ENCODE results near the gene TP53TG5. TPM values are rescaled to one million over a fixed set of nuclear protein-coding genes. Genes with fewer than 3 reads are reported as not detected.

Gene TP53TG5
- total and polyA plus RNA-seq, 2 of the 8 experiments (the other 6 are each of a cell fraction or from before 2014, with no cell fraction given), result not detected

DNA sequence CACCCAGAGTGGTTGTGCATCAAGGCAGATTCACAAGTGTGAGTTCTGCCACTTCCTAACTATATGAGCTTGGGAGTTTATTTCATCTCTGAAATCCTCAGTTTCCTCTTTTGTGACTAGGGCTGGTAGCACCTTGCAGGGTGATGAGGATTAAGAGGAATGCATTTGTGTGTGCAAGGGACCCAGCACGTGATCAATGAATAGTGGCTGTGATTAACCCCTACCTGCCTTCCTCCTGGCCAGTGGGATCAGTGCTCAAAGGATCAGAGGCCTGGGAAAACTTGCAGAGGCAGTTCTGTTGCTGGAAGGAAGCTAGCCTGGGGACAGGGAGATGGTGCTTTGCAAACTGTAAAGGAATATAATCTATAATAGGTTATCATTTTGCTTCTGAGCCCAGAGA is 37.2 kb downstream of the TP53TG5 start (continued):
- TF ChIP-seq ATF3 (IDR thresholded peaks at IDR 0.05; ENCODE audit: insufficient read depth, low read depth, low read length) (0 out of 2 replicates have a peak, but pooled peaks have one; percentile 18), SP2 (IDR thresholded peaks at IDR 0.05; ENCODE audit: low read length) (no peak), NANOG (IDR thresholded peaks at IDR 0.05; ENCODE audit: insufficient read depth, low read depth, low read length, poor library complexity, severe bottlenecking) (no peak), TBP (IDR thresholded peaks at IDR 0.05; ENCODE audit: low read depth, low read length) (no peak), RBBP5 (IDR thresholded peaks at IDR 0.05; ENCODE audit: borderline replicate concordance, low read depth, low read length) (no peak), SAP30 (IDR thresholded peaks at IDR 0.05; ENCODE audit: insufficient read depth, insufficient replicate concordance, low read length) (no peak), EP300 (IDR thresholded peaks at IDR 0.05; ENCODE audit: borderline replicate concordance in 1 of 2, low read depth in 2 of 2, low read length in 2 of 2) (no peak), EZH2 (IDR thresholded peaks at IDR 0.05; ENCODE audit: low read depth, low read length, severe bottlenecking) (no peak), GABPA (IDR thresholded peaks at IDR 0.05; ENCODE audit: borderline replicate concordance, insufficient read depth, low read length) (no peak), JUN (IDR thresholded peaks at IDR 0.05; ENCODE audit: low read depth, low read length) (no peak), CHD1 (IDR thresholded peaks at IDR 0.05; ENCODE audit: low read depth, low read length) (no peak), TEAD4 (IDR thresholded peaks at IDR 0.05; ENCODE audit: low read depth, low read length) (peak; percentile 48; the same call in 1 of the 2 replicates), RAD21 (IDR thresholded peaks at IDR 0.05 in 1 of 2, conservative IDR thresholded peaks at IDR 0.05 in 1 of 2; ENCODE audit: low read depth in 2 of 2, low read length in 2 of 2) (no peak), SP4 (IDR thresholded peaks at IDR 0.05; ENCODE audit: low read length) (no peak), EGR1 (IDR thresholded peaks at IDR 0.05; ENCODE audit: borderline replicate concordance, low read depth, low read length) (no peak), CEBPB (IDR thresholded peaks at IDR 0.05; ENCODE audit: low read depth, low read length) (no peak), BRCA1 (IDR thresholded peaks at IDR 0.05; ENCODE audit: low read depth, low read length) (no peak), CBX5 (IDR thresholded peaks at IDR 0.05; ENCODE audit: low read depth, low read length) (no peak), ASH2L (IDR thresholded peaks at IDR 0.05; ENCODE audit: low read length) (no peak), ATF2 (IDR thresholded peaks at IDR 0.05; ENCODE audit: low read length) (0 out of 2 replicates have a peak, but pooled peaks have one; percentile 45), BACH1 (IDR thresholded peaks at IDR 0.05; ENCODE audit: low read length) (no peak), FOSL1 (IDR thresholded peaks at IDR 0.05; ENCODE audit: insufficient read depth, low read depth, low read length) (no peak)
- TF ChIP-seq, protein P1, sequence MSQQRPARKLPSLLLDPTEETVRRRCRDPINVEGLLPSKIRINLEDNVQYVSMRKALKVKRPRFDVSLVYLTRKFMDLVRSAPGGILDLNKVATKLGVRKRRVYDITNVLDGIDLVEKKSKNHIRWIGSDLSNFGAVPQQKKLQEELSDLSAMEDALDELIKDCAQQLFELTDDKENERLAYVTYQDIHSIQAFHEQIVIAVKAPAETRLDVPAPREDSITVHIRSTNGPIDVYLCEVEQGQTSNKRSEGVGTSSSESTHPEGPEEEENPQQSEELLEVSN (IDR thresholded peaks at IDR 0.05), result no peak

Data from H1 (cell line).